ENCODE results near the gene ACAT2.
"Not testable (repeated sequence)": the region's sequence is repeated elsewhere in the genome, so short reads cannot be mapped to it uniquely, and the experiment has no call there.

The ACAT2 gene

DNA sequence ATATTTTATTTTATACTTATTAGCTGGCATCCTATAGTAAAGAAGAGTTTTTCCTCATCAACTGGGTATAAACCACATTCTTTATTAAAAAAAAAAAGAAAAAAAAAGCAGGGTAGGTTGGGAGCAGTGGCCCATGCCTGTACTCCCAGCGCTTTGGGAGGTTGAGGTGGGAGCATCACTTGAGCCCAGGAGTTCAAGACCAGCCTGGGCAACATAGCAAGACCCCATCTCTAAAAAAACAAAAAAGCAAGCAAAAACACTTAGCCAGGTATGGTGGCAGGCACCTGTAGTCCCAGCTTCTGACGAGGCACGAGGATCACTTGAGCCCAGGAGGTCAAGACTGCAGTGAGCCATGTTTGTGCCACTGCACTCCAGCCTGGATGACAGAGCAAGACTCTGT is 39.9 kb upstream of the ACAT2 start:
- H3K36me3 ChIP-seq (ENCODE audit: control insufficient read depth in 2 of 2, insufficient read depth in 1 of 2, low read length in 2 of 2), result peaks cover 9 to 19% of the 10 kb centered on the region in 2 experiments; a peak in 2 of 3 replicates
- POLR2A ChIA-PET; H3K4me1 ChIP-seq (ENCODE audit: control insufficient read depth, insufficient read depth, low read length); H3K27ac ChIP-seq (ENCODE audit: extremely low read depth, low read depth, low read length); H3K9me3 ChIP-seq (ENCODE audit: control insufficient read depth, insufficient read depth, low read depth, low read length); H3K4me3 ChIP-seq (ENCODE audit: low read depth, low read length): not testable (repeated sequence)
- CTCF ChIA-PET, result interaction anchor here (0.6 to 2.0 kb wide), 3 partner anchors 20 to 184 kb away, joined by 3 to 8 read pairs (median 5); no protein-coding TSS in a partner anchor
- peak; percentile 73; the same call in 1 of the 2 replicates for TF ChIP-seq ZNF121 (tag by site-specific recombination; IDR thresholded peaks at IDR 0.05)

DNA sequence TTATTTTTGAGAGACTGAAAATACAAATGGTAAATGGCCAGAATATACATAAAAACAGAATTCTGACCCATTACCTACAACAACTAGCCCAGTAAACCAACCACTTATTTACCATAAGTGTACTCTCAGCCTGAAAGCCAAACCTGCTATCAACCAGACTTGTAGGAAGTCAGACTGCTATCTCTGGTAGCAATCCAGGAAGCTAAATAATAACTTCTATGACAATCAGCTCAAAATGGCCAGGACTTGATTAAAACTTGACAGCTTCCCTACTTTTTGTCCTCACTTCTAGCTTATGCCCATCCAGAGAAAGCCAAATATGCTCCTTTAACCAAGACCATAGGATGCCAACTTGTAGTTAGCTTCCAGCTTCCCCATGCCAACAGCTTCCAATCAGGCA is 39.2 kb upstream of the ACAT2 start:
- Histone ChIP-seq H3K27ac (ENCODE audit: extremely low read depth, low read depth, low read length) (no peak overlapping the region), H3K4me3 (ENCODE audit: low read depth, low read length) (no peak overlapping the region), H3K36me3 (ENCODE audit: control insufficient read depth in 2 of 2, insufficient read depth in 1 of 2, low read length in 2 of 2) (peaks cover 9 to 19% of the 10 kb centered on the region in 2 experiments; a peak in 2 of 3 replicates), H3K9me3 (ENCODE audit: control insufficient read depth, insufficient read depth, low read depth, low read length) (no peaks in the 10 kb centered on the region), H3K4me1 (ENCODE audit: control insufficient read depth, insufficient read depth, low read length) (0 out of 2 replicates have a peak, but pooled peaks cover 2% of the 10 kb centered on the region)
- ChIA-PET POLR2A (interaction anchor here (0.6 to 1.5 kb wide), 3 partner anchors 29 to 956 kb away, joined by 4 to 5 read pairs (median 4); partner anchors contain the start of genes SOD2 and TCP1), CTCF (interaction anchor here (0.6 to 1.4 kb wide), 2 partner anchors 24 to 185 kb away, joined by 3 to 5 read pairs; no protein-coding TSS in a partner anchor)
- TF ChIP-seq TRIM28 (IDR thresholded peaks at IDR 0.05; ENCODE audit: borderline replicate concordance, low read length), result no peak
- TF ChIP-seq SETDB1 (IDR thresholded peaks at IDR 0.05; ENCODE audit: insufficient read length, low read length), result peak; percentile 40

- Histone ChIP-seq H3K4me1 (ENCODE audit: control insufficient read depth, insufficient read depth, low read length) (0 out of 2 replicates have a peak, but pooled peaks cover 2% of the 10 kb centered on the region), H3K9me3 (ENCODE audit: control insufficient read depth, insufficient read depth, low read depth, low read length) (no peaks in the 10 kb centered on the region), H3K4me3 (ENCODE audit: low read depth, low read length) (no peak overlapping the region), H3K36me3 (ENCODE audit: control insufficient read depth in 2 of 2, insufficient read depth in 1 of 2, low read length in 2 of 2) (peaks cover 9 to 19% of the 10 kb centered on the region in 2 experiments; a peak in 2 of 3 replicates), H3K27ac (ENCODE audit: extremely low read depth, low read depth, low read length) (no peak overlapping the region)
- POLR2A ChIA-PET, result interaction anchor here (0.6 to 1.5 kb wide), 3 partner anchors 30 to 957 kb away, joined by 4 to 5 read pairs (median 4); partner anchors contain the start of genes SOD2 and TCP1
- CTCF ChIA-PET, result interaction anchor here (0.7 kb wide), 1 partner anchor 179 kb away, joined by 4 read pairs; no protein-coding TSS in a partner anchor
- TF ChIP-seq ZNF266 (tag by site-specific recombination; IDR thresholded peaks at IDR 0.05; ENCODE audit: low read depth) (no peak), ZNF549 (tag by site-specific recombination; IDR thresholded peaks at IDR 0.05) (no peak), OSR2 (tag by site-specific recombination; IDR thresholded peaks at IDR 0.05) (no peak), ZNF610 (tag by site-specific recombination; IDR thresholded peaks at IDR 0.05; ENCODE audit: borderline replicate concordance) (no peak), ZSCAN16 (tag by site-specific recombination; IDR thresholded peaks at IDR 0.05) (no peak)
Observed at GRCh38 chr6:159723259-159723658, 38.6 kb upstream of the ACAT2 start.

GRCh38 chr6:159724778-159725177 is 37.1 kb upstream of the ACAT2 start:
- CTCF ChIA-PET, result interaction anchor here (0.9 kb wide), 1 partner anchor 33 kb away, joined by 3 read pairs; no protein-coding TSS in a partner anchor
- H3K4me1 ChIP-seq (ENCODE audit: control insufficient read depth, insufficient read depth, low read length), result peaks cover 4% of the 10 kb centered on the region; the same call in 1 of the 2 replicates
- no peak overlapping the region for H3K4me3 ChIP-seq (ENCODE audit: low read depth, low read length)
- no peak overlapping the region for H3K27ac ChIP-seq (ENCODE audit: extremely low read depth, low read depth, low read length)
- peaks cover 9 to 22% of the 10 kb centered on the region in 2 experiments; a peak in 2 of 3 replicates for H3K36me3 ChIP-seq (ENCODE audit: control insufficient read depth in 2 of 2, insufficient read depth in 1 of 2, low read length in 2 of 2)
- no peaks in the 10 kb centered on the region for H3K9me3 ChIP-seq (ENCODE audit: control insufficient read depth, insufficient read depth, low read depth, low read length)
- TF ChIP-seq, protein P1, sequence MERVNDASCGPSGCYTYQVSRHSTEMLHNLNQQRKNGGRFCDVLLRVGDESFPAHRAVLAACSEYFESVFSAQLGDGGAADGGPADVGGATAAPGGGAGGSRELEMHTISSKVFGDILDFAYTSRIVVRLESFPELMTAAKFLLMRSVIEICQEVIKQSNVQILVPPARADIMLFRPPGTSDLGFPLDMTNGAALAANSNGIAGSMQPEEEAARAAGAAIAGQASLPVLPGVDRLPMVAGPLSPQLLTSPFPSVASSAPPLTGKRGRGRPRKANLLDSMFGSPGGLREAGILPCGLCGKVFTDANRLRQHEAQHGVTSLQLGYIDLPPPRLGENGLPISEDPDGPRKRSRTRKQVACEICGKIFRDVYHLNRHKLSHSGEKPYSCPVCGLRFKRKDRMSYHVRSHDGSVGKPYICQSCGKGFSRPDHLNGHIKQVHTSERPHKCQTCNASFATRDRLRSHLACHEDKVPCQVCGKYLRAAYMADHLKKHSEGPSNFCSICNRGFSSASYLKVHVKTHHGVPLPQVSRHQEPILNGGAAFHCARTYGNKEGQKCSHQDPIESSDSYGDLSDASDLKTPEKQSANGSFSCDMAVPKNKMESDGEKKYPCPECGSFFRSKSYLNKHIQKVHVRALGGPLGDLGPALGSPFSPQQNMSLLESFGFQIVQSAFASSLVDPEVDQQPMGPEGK (tag by site-specific recombination; IDR thresholded peaks at IDR 0.05), result no peak
- TF ChIP-seq ZNF366 (tag by site-specific recombination; conservative IDR thresholded peaks at IDR 0.05), result peak; percentile 71
- 0 out of 2 replicates have a peak, but pooled peaks have one; percentile 23 for TF ChIP-seq PRDM1 (tag by site-specific recombination; IDR thresholded peaks at IDR 0.05)
- POLR2A ChIA-PET, result interaction anchor here (5.2 to 6.8 kb wide), 2 partner anchors 36 to 64 kb away, joined by 68 to 115 read pairs; partner anchors contain the start of genes ACAT2, MRPL18 and TCP1

- POLR2A ChIA-PET, result interaction anchor here (5.2 to 6.8 kb wide), 2 partner anchors 35 to 63 kb away, joined by 68 to 115 read pairs; partner anchors contain the start of genes ACAT2, MRPL18 and TCP1
- H3K4me1 ChIP-seq (ENCODE audit: control insufficient read depth, insufficient read depth, low read length); H3K4me3 ChIP-seq (ENCODE audit: low read depth, low read length); H3K27ac ChIP-seq (ENCODE audit: extremely low read depth, low read depth, low read length); H3K9me3 ChIP-seq (ENCODE audit: control insufficient read depth, insufficient read depth, low read depth, low read length): not testable (repeated sequence)
- CTCF ChIA-PET, result interaction anchor here (1.7 kb wide), 1 partner anchor 8 kb away, joined by 4 read pairs; no protein-coding TSS in a partner anchor
- H3K36me3 ChIP-seq (ENCODE audit: control insufficient read depth in 2 of 2, insufficient read depth in 1 of 2, low read length in 2 of 2), result peaks cover 9 to 26% of the 10 kb centered on the region in 2 experiments; a peak in 2 of 3 replicates
Observed at GRCh38 chr6:159725208-159725607, 36.6 kb upstream of the ACAT2 start.
